ENCODE measurements around the gene MTHFD2.

DNA sequence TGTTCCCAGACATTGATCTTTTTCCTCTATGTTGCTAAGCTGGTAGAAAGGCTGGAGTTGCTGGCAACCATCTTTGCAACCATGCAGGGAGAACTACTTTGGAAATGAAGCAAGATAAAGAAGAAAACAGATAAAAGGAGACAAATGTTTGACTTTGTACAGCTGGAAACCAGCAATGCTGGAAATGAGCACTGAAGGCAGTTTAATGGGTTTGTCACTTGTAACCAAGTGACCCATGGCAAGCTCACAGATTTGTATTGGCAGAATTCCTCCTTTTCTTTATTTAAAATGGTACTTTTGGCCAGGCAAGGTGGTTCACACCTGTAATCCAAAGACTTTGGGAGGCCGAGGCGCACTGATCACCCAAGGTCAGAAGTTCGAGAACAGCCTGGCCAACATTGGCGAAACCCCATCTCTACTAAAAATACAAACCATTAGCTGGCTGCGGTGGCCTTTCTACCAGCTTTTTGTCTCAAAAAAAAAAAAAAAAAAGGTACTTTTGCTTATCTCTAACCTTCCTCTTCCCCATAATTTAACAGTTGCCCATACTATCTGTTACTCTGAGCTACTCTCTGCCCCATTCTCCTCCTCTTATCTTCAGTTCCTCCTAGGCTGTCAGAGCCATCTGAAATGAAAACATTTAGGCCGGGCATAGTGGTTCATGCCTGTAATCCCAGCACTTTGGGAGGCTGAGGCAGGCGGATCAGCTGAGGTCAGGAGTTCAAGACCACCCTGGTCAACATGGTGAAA lies 48.7 kb upstream of the MTHFD2 start:
- TF ChIP-seq POLR2A (IDR thresholded peaks at IDR 0.05; ENCODE audit: low read depth, low read length) (no peak), POLR2AphosphoS5 (IDR thresholded peaks at IDR 0.05; ENCODE audit: insufficient read depth, low read depth, low read length) (no peak), MYC (IDR thresholded peaks at IDR 0.05; ENCODE audit: low read depth, low read length) (no peak), EZH2 (IDR thresholded peaks at IDR 0.05; ENCODE audit: borderline replicate concordance, low read depth, low read length, severe bottlenecking) (no peak), JUN (IDR thresholded peaks at IDR 0.05; ENCODE audit: borderline replicate concordance, insufficient read depth, insufficient read length, low read depth) (no peak)
- TF ChIP-seq, protein P1, sequence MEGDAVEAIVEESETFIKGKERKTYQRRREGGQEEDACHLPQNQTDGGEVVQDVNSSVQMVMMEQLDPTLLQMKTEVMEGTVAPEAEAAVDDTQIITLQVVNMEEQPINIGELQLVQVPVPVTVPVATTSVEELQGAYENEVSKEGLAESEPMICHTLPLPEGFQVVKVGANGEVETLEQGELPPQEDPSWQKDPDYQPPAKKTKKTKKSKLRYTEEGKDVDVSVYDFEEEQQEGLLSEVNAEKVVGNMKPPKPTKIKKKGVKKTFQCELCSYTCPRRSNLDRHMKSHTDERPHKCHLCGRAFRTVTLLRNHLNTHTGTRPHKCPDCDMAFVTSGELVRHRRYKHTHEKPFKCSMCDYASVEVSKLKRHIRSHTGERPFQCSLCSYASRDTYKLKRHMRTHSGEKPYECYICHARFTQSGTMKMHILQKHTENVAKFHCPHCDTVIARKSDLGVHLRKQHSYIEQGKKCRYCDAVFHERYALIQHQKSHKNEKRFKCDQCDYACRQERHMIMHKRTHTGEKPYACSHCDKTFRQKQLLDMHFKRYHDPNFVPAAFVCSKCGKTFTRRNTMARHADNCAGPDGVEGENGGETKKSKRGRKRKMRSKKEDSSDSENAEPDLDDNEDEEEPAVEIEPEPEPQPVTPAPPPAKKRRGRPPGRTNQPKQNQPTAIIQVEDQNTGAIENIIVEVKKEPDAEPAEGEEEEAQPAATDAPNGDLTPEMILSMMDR (IDR thresholded peaks at IDR 0.05; ENCODE audit: extremely low read depth in 1 of 2, insufficient read depth in 1 of 2, low read depth in 1 of 2, low read length in 2 of 2) = no peak
- TF ChIP-seq, protein P2, sequence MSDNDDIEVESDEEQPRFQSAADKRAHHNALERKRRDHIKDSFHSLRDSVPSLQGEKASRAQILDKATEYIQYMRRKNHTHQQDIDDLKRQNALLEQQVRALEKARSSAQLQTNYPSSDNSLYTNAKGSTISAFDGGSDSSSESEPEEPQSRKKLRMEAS (IDR thresholded peaks at IDR 0.05; ENCODE audit: insufficient read depth, insufficient read length) = no peak

Data from endothelial cell of umbilical vein (primary cell).